Pancreas (tissue), 10 donors: Measurements from ENCODE around the gene TMEM114. TPM values are rescaled to one million over a fixed set of nuclear protein-coding genes. Genes with fewer than 3 reads are reported as not detected.
"Not testable (repeated sequence)": the region's sequence is repeated elsewhere in the genome, so short reads cannot be mapped to it uniquely, and the experiment has no call there.

Experiments
- ATAC-seq, 4 donors: fragments of 200-7000 bp; cut with Tn5 transposase; one replicate each; pipeline versions ENCODE4 v1.8.0 to v1.9.1; 2020; ENCODE audit warnings: mild to moderate bottlenecking in 4 of 4, moderate library complexity in 4 of 4
- DNase-seq, 6 donors: peaks; one replicate each; pipeline ENCODE4 v3.0.0-alpha.2; 2020
- FAIRE-seq: peaks from 2 replicates; lab custom pipeline; 2012; peaks lifted over from hg19 to GRCh38; lab: Jason Lieb, UNC
- H3K27ac ChIP-seq, 4 donors: fragments of 200-600 bp; sonication (generic); 1 replicate in 3 of 4; 2 replicates in 1 of 4; pipeline versions ENCODE4 v1.5.0 to v1.8.0; 2020
- H3K27me3 ChIP-seq, 4 donors: fragments of 200-600 bp; one replicate each; pipeline ENCODE4 v1.8.0; 2021
- H3K36me3 ChIP-seq, 3 donors: fragments of 200-600 bp; sonication (generic) in 1 of 3; one replicate each; pipeline versions ENCODE4 v1.5.0 to v1.8.0; 2020 to 2021
- H3K4me1 ChIP-seq, 3 donors: fragments of 200-600 bp; one replicate each; pipeline ENCODE4 v1.8.0; 2021
- H3K4me3 ChIP-seq, 4 donors: fragments of 200-600 bp; sonication (generic) in 2 of 4; one replicate each; pipeline versions ENCODE4 v1.5.0 to v1.8.0; 2020 to 2021
- H3K9me3 ChIP-seq, 4 donors: fragments of 200-600 bp; one replicate each; pipeline ENCODE4 v1.8.0; 2021
- WGBS, 2 donors: extraction: QIAGEN DNeasy Blood & Tissue Kit; methylation state at CpG; one replicate each; pipeline ENCODE4 v1.1.7; 2013; 5-methylcytosine and 5-hydroxymethylcytosine counted together
- intact Hi-C, 3 donors: fragments of 100-400 bp; cut with DNase I; formaldehyde crosslinking; loops; one replicate each; pipeline versions ENCODE4 v1.11.1 to v1.14.2; 2022
- polyA plus RNA-seq, 2 donors: library from polyadenylated mRNA; stranded (reverse); fragments of 200-250 nt; gene quantifications; one replicate each; pipeline ENCODE4 v1.2.3, GENCODE V29; 2013
- total RNA-seq, 6 donors: library from RNA; stranded (reverse); fragmentation: NEBNext Ultra II Directional in 4 of 6; extraction: Animal tissue kit (Norgen Biotek cat#: 25700) in 4 of 6; gene quantifications; one replicate each; pipeline versions ENCODE4 v1.2.1 to v1.2.4, GENCODE V29; 2021 to 2023
- TF ChIP-seq, protein P1 (sequence below), 4 donors: fragments of 200-600 bp; sonication (generic) in 3 of 4; IDR thresholded peaks; one replicate each; pipeline versions ENCODE4 v1.5.0 to v1.8.0; 2021; ENCODE audit warnings: antibody characterized with exemption in 4 of 4
- donor health status: healthy with polysubstance abuse.
- donor health status: DM: no; HTN: no; CAD: no; lungs with moderate emphysema.
- donor health status: DM: no; HTN: no; CAD: no.
- donor health status: control.
- donor health status: control.
- donor health status: Bipolar disorder and iron deficiency.
- donor health status: DM: yes; HTN: yes; CAD: no.
- donor health status: DM: no; HTN: no; CAD: no.
- donor health status: DM: no; HTN: no; CAD: no.
- donor health status: DM: yes; HTN: yes; CAD: no.

Gene TMEM114
- total and polyA plus RNA-seq, 8 donors = not detected

DNA sequence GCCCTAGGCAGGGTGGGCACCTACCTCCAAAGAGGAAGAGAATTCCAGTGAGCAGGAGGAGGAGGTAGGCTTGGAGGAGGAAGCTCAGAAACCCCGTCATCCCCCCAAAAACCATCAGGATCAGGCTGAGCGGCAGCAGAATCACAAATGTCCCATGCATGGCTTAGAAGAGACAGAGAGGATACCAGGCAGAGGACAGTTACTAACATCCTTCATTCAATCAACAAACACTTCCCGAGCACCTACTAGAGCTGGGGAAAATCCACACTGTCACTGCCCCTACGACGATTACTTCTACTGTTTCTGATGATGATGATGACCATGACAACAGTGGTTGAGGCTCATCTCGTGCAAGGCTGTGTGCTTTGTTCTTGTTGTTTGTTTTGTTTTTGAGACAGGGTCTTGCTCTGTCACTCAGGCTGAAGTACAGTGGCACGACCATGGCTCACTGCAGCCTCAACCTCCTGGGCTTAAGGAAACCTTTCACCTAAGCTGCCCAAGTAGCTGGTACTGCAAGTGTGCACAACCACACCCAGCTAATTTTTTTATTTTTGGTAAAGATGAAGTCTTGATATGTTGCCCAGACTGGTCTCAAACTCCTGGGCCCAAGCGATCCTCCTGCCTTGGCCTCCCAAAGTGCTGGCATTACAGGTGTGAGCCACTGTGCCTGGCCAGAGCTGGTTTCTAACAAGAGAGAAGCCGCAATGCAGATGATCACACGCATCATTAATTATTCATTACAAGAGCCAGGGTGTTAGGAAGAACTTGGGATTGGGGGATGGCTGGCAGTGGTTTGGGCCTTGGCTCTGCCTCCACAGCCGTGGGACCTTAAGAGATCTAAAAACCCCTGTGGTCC lies 18.0 kb downstream of the TMEM114 start:
- no peak for FAIRE-seq
- WGBS, 2 donors = 70 to 76% methylated on average over 11 of the region's 11 CpGs
- TF ChIP-seq, protein P1, sequence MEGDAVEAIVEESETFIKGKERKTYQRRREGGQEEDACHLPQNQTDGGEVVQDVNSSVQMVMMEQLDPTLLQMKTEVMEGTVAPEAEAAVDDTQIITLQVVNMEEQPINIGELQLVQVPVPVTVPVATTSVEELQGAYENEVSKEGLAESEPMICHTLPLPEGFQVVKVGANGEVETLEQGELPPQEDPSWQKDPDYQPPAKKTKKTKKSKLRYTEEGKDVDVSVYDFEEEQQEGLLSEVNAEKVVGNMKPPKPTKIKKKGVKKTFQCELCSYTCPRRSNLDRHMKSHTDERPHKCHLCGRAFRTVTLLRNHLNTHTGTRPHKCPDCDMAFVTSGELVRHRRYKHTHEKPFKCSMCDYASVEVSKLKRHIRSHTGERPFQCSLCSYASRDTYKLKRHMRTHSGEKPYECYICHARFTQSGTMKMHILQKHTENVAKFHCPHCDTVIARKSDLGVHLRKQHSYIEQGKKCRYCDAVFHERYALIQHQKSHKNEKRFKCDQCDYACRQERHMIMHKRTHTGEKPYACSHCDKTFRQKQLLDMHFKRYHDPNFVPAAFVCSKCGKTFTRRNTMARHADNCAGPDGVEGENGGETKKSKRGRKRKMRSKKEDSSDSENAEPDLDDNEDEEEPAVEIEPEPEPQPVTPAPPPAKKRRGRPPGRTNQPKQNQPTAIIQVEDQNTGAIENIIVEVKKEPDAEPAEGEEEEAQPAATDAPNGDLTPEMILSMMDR (IDR thresholded peaks at IDR 0.05) = no peak

DNA sequence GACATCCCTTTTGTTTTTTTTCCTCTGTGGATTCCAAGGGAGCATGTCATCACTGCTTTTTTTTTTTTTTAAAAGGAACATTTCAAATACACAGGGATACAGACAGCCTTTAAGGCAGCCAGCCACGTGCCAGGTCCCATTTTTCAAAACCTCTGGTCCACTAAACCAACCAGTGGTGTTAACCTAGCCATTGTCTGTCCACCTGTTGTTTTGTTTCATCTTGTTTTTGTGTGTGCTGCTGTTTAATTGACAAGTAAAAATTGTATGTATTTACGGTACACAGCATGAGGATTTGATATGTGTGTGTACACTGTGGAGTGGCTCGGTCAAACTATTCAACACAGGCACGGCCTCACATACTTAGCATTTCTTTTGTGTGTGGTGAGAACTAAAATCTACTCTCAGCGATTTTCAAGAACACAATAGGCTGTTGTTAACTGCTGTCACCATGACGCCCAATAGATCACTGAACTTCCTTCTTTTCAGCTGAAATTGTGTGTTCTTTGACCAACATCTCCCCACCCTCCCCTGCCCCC lies 19.2 kb downstream of the TMEM114 start:
- peak overlapping the region in 2 of 4 donors; percentile 39 to 44 for H3K27ac ChIP-seq
- TF ChIP-seq, protein P1 (IDR thresholded peaks at IDR 0.05) = no peak
- ATAC-seq = peak; percentile 18 to 50 (median 32)
- H3K27me3 ChIP-seq = no peaks in the 10 kb centered on the region
- H3K4me3 ChIP-seq = no peak overlapping the region
- no peaks in the 10 kb centered on the region for H3K9me3 ChIP-seq
- DNase-seq = no peak
- no peaks in the 10 kb centered on the region for H3K4me1 ChIP-seq
- H3K36me3 ChIP-seq = no peaks in the 10 kb centered on the region
- WGBS, 2 donors = 28 to 29% methylated on average over 6 of the region's 6 CpGs
- no peak for FAIRE-seq
- intact Hi-C loops = loop anchor here in 2 of 3 donors (10.0 kb wide), 1 partner anchor 84 kb away; no protein-coding TSS in a partner anchor

More for the DNA sequence above, 18.0 kb downstream of the TMEM114 start:
- H3K27me3 ChIP-seq = no peaks in the 10 kb centered on the region
- no peaks in the 10 kb centered on the region for H3K9me3 ChIP-seq
- no peak overlapping the region for H3K27ac ChIP-seq
- DNase-seq (no peak), ATAC-seq (no peak)
- H3K4me3 ChIP-seq = no peak overlapping the region
- intact Hi-C loops = loop anchor here in 2 of 3 donors (10.0 kb wide), 1 partner anchor 83 kb away; no protein-coding TSS in a partner anchor
- no peaks in the 10 kb centered on the region for H3K36me3 ChIP-seq
- H3K4me1 ChIP-seq = no peaks in the 10 kb centered on the region

DNA sequence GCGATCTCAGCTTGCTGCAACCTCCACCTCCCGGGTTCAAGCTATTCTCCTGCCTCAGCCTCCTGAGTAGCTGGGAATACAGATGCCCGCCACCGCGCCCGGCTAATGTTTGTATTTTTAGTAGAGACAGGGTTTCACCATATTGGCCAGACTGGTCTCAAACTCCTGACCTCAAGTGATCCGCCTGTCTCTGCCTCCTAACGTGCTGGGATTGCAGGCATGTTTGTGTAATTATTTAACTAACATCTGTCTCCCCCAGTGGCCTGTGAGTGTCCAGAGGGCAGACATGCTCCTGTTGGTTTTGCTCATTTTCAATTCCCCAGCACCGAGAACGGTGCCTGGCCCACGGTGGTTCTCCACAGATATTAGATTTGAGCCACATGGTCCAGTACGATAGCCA lies 19.9 kb downstream of the TMEM114 start:
- FAIRE-seq, H3K27me3 ChIP-seq, H3K4me1 ChIP-seq, H3K36me3 ChIP-seq, ATAC-seq, H3K4me3 ChIP-seq, DNase-seq, H3K9me3 ChIP-seq: not testable (repeated sequence)
- H3K27ac ChIP-seq = peak overlapping the region in 1 of 4 donors; percentile 39
- intact Hi-C loops = loop anchor here in 2 of 3 donors (10.0 kb wide), 1 partner anchor 84 kb away; no protein-coding TSS in a partner anchor
- WGBS, 2 donors = 70 to 73% methylated on average over 12 of the region's 12 CpGs

DNA sequence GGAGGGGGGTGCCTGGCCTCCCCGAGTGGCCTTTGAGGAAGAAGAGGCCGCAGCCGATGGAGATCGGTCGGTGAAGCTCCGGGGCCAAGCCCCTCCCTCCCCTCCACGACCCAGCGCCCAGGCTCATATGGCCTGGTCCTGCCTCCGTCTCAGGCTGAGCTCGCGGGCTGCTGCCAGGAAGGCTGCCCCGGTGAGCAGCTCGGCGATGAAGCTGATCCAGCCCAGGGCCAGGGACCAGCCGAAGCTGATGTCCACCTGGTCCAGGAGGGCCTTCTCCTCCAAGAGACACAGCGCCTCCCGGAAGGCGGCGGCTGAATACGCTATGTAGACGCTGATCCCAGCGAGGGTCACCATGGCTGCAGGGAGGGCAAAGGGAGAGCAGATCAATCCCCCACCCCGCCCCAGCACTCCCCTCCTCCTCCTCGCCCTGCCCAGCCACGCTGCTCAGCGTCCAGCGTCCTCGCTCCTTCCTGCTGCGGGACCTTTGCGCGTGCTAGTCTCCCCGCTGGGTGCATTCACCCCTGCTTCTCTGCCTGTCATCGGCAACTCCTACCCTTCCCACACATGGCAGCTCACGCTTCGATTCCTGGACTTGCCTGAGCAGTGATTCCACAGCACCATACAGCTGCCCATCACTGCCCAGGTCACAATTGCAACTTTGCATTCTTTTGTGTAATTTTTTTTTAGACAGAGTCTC lies 20.5 kb downstream of the TMEM114 start:
- no peaks in the 10 kb centered on the region for H3K9me3 ChIP-seq
- H3K27ac ChIP-seq = no peak overlapping the region
- FAIRE-seq (no peak), DNase-seq (peak in 2 of 6 donors; percentile 54 to 68), ATAC-seq (no peak)
- no peaks in the 10 kb centered on the region for H3K27me3 ChIP-seq
- intact Hi-C loops = loop anchor here in 2 of 3 donors (5.0 to 10.0 kb wide), 4 partner anchors 45 to 313 kb away; partner anchors contain the start of gene LITAFD (in 2 of the 2)
- TF ChIP-seq, protein P1 (IDR thresholded peaks at IDR 0.05) = no peak
- H3K4me3 ChIP-seq = no peak overlapping the region
- H3K4me1 ChIP-seq = no peaks in the 10 kb centered on the region
- no peaks in the 10 kb centered on the region for H3K36me3 ChIP-seq
- WGBS, 2 donors = 53 to 73% methylated on average over 34 to 35 of the region's 35 CpGs

DNA sequence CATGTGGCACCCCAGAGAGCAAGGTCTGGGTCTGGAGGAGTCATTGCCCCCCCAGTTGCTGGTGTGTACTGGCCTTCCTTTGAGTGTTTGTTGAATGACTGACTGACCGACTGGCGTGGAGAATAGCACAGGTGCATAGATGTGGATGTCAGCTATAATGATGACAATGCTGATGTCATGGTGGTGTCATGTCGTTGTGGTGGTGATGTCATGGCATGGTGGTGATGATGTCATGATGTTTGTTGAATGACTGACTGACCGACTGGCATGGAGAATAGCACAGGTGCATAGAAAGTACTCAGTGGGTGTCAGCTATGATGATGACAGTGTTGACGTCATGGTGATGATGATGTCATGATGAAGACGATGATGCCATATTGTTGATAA lies 22.1 kb downstream of the TMEM114 start:
- Histone ChIP-seq H3K9me3 (no peaks in the 10 kb centered on the region), H3K27me3 (no peaks in the 10 kb centered on the region), H3K4me3 (no peak overlapping the region), H3K4me1 (no peaks in the 10 kb centered on the region), H3K36me3 (no peaks in the 10 kb centered on the region), H3K27ac (no peak overlapping the region)
- 60 to 68% methylated on average over 6 of the region's 6 CpGs for WGBS, 2 donors
- ATAC-seq = no peak
- intact Hi-C loops = loop anchor here in 2 of 3 donors (5.0 to 10.0 kb wide), 3 partner anchors 47 to 314 kb away; partner anchors contain the start of gene LITAFD (in 2 of the 2)
- TF ChIP-seq, protein P1 (IDR thresholded peaks at IDR 0.05) = no peak
- FAIRE-seq = no peak
- DNase-seq = no peak
